Epithelial cell of proximal tubule (primary cell): Measurements from ENCODE around the gene SGCD. TPM values are rescaled to one million over a fixed set of nuclear protein-coding genes. Genes with fewer than 3 reads are reported as not detected.

Source experiments
- DNase-seq: peaks from one replicate; pipeline ENCODE4 v3.0.0-alpha.2; 2011; ENCODE audit warnings: low read depth
- H3K4me3 ChIP-seq: 2 replicates; pipeline ENCODE4 v1.5.1; 2011; ENCODE audit warnings: low read depth, mild to moderate bottlenecking, low read length
- total RNA-seq: library from RNA; depleted of rRNA; stranded (reverse); fragments of >200 nt; gene quantifications from 2 replicates; pipeline ENCODE4 v1.2.3, GENCODE V29; 2015
- TF ChIP-seq, protein P1 (sequence below): conservative IDR thresholded peaks from 2 replicates; pipeline ENCODE4 v1.5.1; 2012; ENCODE audit warnings: low read depth, mild to moderate bottlenecking, low read length

Gene SGCD
- total RNA-seq, 1 donor from 2014 or later = 0.06 TPM

DNA sequence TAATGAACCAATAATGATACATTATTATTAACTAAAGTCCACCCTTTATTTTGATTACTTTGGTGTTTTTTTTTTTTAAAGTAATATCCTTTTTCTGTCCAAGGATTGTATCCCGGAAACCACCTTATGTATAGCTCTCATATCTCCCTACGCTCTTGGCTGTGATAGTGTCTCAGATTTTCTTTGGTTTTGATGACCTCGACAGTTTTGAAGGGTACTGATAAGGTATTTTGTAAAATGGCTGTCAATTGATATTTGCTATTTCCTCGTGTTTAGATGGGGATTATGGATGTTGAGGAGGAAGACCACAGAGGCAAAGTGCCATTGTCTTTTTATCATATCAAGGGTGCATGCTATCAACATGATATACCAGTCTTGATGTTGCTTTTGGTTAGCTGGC, 259.0 kb downstream of the SGCD start:
- DNase-seq = no peak
- TF ChIP-seq, protein P1, sequence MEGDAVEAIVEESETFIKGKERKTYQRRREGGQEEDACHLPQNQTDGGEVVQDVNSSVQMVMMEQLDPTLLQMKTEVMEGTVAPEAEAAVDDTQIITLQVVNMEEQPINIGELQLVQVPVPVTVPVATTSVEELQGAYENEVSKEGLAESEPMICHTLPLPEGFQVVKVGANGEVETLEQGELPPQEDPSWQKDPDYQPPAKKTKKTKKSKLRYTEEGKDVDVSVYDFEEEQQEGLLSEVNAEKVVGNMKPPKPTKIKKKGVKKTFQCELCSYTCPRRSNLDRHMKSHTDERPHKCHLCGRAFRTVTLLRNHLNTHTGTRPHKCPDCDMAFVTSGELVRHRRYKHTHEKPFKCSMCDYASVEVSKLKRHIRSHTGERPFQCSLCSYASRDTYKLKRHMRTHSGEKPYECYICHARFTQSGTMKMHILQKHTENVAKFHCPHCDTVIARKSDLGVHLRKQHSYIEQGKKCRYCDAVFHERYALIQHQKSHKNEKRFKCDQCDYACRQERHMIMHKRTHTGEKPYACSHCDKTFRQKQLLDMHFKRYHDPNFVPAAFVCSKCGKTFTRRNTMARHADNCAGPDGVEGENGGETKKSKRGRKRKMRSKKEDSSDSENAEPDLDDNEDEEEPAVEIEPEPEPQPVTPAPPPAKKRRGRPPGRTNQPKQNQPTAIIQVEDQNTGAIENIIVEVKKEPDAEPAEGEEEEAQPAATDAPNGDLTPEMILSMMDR = no peak
- no peak overlapping the region for H3K4me3 ChIP-seq

DNA sequence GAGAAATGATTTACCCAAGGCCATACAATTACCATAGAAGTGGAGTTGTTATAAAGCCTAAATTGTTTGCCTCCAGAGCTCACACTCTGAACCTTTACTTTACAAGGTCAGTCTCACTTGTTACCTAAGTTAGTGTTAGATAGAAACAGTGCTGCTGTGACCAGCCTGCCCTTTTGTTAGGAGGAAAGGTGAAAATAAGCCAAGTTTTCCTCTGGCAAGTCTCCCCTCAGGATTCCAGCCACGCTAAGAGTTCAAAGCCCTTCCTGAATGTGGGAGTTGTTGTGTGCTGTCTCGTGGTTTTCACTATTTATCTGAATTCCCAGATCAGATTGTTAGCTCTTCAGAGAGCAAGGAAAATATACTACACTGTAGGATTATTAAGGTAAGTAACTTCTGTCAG, 260.0 kb downstream of the SGCD start:
- no peak overlapping the region for H3K4me3 ChIP-seq
- TF ChIP-seq, protein P1 = no peak
- no peak for DNase-seq

DNA sequence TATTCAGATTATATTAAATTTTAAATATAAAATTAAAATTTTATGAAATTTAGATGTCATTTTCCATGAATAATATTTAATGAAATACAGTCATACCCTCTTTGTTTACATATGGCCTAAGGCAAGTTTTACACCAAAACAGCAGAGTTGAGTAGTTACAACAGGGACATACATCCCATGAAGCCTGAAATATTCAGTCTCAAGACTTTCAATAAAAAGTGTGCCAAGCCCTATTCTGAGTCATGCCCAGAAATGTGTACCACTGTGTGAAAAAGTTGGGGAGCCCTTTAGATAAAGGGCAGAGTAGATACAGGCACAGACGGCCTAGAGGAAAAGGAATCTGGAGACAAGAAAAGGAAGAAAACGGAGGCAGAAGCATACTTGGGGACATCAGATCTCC, 261.3 kb downstream of the SGCD start:
- no peak overlapping the region for H3K4me3 ChIP-seq
- TF ChIP-seq, protein P1 = no peak
- no peak for DNase-seq

DNA sequence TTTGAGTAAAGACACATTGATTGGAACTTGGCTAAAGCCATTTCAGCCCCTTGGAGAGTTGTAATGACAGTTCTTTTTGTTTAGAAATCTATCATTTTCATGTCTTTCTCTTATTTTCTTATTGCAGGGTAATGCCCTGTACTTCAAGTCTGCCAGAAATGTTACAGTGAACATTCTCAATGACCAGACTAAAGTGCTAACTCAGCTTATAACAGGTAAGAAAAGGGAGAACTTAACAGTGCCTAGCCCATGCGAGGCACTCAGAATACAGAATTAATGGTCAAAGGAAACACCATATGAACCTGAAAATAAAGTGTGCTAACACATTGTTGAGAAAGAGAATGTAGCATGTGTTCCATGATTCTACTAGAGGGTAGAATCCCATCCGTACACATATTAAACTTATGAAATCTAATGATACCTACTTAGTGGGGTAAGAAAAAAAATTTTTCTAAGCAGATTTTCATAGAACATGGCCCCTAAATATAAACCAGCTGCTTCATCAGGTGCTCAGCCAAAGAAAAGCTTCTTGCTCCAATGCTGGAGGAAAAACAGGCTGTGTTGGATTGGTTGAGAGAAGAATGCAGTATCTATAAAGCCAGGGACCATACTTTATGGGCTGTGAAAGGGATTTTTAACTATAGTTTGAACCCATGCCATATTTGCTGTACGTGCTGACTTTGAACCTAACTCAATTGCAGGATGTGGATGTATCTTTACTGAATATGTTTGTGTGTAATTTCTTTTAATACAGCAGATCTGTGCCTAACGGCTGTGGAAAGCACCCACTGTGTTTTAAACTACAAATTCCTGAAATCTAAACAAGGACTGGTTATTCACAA, 262.4 kb downstream of the SGCD start:
- no peak for DNase-seq
- H3K4me3 ChIP-seq = no peak overlapping the region
- TF ChIP-seq, protein P1 = no peak

DNA sequence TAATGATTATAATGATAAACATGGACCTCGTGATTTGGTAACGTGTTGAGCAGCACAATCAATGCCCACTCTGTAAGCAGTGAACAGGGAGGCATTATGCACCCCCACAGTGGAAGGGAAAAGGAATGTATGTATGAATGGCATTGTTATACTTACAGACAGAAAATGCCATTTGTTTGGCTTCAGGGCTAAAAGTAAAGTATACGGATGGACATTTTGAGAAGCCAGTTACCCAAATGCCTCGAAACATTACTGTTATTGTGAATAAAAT, 262.9 kb downstream of the SGCD start:
- no peak for DNase-seq
- TF ChIP-seq, protein P1 = no peak
- H3K4me3 ChIP-seq = no peak overlapping the region

DNA sequence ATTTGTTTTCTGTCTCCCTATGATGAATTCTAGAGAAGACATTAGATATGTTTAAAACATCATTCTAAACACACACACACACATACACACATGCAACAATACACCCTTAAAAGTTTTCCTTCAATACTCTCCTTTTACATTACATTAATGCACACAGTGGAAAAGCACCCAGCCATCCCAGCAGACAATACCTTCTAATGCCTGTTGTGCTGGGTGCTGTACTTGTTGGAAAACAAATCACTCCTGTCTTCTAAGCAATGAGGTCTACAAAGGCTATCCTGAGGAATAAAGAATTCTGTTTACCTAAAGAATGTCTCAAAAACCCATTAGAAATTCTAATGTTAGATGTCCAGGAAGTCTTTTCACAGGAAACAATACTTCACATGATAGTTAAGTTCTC, 264.0 kb downstream of the SGCD start:
- DNase-seq = no peak
- no peak overlapping the region for H3K4me3 ChIP-seq
- TF ChIP-seq, protein P1 = no peak

DNA sequence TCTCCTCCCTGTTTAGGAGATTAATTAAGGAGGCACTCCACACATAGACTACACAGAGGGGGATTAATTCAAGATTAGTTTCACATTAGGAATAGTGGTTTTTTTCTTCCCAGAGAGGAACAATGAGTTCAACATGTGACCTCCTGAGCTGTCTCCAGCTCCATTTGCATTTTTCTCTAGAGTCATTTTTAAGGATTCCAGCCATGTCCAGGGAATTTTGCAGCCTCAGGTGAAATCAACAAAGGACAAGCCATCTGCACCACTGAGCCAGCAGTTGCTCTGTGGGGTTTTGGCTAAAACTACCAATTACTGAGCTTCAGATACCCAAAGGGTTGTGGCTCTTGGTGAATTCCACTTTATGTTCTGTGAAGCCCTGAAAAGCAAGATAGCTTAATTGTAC, 264.7 kb downstream of the SGCD start:
- TF ChIP-seq, protein P1 = no peak
- H3K4me3 ChIP-seq = no peak overlapping the region
- no peak for DNase-seq
